ENCODE results near the gene ZRANB3.
"Not testable (repeated sequence)": the region's sequence is repeated elsewhere in the genome, so short reads cannot be mapped to it uniquely, and the experiment has no call there.

The ZRANB3 gene

DNA sequence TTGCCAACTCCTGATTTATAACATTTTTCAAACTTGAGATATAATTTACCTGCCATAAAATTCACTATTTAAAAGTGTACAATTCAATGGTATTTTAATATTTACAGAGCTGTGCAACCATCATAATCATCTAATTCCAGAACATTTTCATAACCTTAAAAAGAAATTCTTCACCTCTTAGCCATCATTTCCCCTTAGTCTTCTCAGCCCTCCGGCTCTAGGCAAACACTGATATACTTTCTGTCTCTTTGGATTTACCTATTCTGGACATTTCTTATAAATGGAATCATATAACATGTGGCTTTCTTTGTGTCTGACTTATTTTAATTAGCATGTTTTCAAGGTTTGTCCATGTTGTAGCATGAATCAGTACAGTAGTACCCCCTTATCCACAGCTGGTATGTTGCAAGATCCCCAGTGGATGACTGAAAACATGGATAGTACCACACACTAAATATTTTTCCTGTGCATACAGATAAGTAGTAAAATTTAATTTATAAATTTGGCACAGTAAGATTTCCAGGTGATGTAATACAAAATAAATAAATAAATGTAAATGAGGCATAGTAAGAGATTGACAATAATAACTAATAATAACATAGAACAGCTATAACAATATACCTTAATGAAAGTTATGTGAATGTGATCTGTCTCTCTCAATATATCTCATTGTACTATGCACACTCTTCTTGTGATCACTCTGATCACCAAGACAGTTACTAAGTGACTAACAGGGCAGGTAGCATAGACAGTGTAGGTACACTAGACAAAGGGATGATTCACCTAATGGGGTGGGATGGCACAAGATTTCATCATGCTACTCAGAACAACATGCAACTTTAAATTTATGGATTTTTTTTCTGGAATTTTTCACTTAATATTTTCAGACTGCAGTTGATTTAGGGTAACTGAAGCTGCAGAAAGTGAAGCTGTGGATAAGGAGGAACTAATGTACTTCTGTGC lies 405.8 kb downstream of the ZRANB3 start:
- H3K4me3 ChIP-seq (ENCODE audit: low read depth, low read length) = no peak overlapping the region
- no peak overlapping the region for H3K27ac ChIP-seq
- TF ChIP-seq CTCF (IDR thresholded peaks at IDR 0.05; ENCODE audit: low read depth, low read length, missing control alignments) = no peak
- in situ Hi-C loops (cut with HindIII; ENCODE audit: low pct_ligation_motif_present, low sequenced_read_pairs) = no loop called here
- no peak for DNase-seq
- H3K36me3 ChIP-seq (replicated peaks) = peaks cover 17% of the 10 kb centered on the region
- H3K27me3 ChIP-seq (replicated peaks) = no peaks in the 10 kb centered on the region

DNA sequence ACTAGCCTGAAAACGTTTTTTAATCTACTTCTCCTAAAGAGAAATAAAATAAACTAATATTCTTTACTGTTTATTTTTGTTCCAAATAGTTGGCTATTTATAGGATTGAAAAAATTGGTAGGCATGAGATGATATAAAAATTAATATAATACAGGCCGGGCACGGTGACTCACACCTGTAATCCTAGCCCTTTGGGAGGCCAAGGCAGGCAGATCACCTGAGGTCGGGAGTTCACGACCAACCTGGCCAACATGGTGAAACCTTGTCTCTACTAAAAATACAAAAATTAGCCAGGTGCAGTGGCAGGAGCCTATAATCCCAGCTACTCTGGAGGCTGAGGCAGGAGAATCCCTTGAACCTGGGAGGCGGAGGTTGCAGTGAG lies 409.4 kb downstream of the ZRANB3 start:
- H3K27ac ChIP-seq; H3K36me3 ChIP-seq (replicated peaks); DNase-seq; H3K27me3 ChIP-seq (replicated peaks); H3K4me3 ChIP-seq (ENCODE audit: low read depth, low read length); in situ Hi-C loops (cut with HindIII; ENCODE audit: low pct_ligation_motif_present, low sequenced_read_pairs): not testable (repeated sequence)

GRCh38 chr2:135121016-135121657 lies 409.9 kb downstream of the ZRANB3 start:
- Histone ChIP-seq H3K36me3 (replicated peaks) (peaks cover 2% of the 10 kb centered on the region), H3K27me3 (replicated peaks) (no peaks in the 10 kb centered on the region), H3K27ac (no peak overlapping the region), H3K4me3 (ENCODE audit: low read depth, low read length) (no peak overlapping the region)
- in situ Hi-C loops (cut with HindIII; ENCODE audit: low pct_ligation_motif_present, low sequenced_read_pairs) = no loop called here
- no peak for TF ChIP-seq CTCF (IDR thresholded peaks at IDR 0.05; ENCODE audit: low read depth, low read length, missing control alignments)
- no peak for DNase-seq

GRCh38 chr2:135119582-135119981 lies 411.4 kb downstream of the ZRANB3 start:
- no peak for DNase-seq
- TF ChIP-seq CTCF (IDR thresholded peaks at IDR 0.05; ENCODE audit: low read depth, low read length, missing control alignments) = no peak
- no peak overlapping the region for H3K4me3 ChIP-seq (ENCODE audit: low read depth, low read length)
- H3K27me3 ChIP-seq (replicated peaks) = no peaks in the 10 kb centered on the region
- H3K36me3 ChIP-seq (replicated peaks) = no peaks in the 10 kb centered on the region
- in situ Hi-C loops (cut with HindIII; ENCODE audit: low pct_ligation_motif_present, low sequenced_read_pairs) = no loop called here
- H3K27ac ChIP-seq = no peak overlapping the region

DNA sequence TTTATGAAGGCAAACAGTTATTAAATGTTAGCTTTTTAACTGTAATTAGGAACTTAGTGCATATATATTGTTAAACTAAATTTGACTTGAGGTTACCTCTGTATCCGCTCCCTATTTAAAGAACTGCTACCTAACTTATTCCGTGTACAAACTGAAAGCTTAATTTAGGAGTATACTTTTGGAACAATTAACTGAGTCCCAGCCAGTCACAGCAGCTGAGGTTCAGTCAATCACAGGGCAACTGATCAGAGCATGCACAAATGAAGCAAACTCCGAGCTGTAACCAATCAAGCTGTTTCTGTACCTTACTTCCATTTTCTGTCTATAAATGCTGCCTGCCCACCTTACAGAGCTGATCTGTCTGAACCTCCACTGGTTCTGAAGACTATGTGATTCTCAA lies 417.7 kb downstream of the ZRANB3 start:
- TF ChIP-seq CTCF (IDR thresholded peaks at IDR 0.05; ENCODE audit: low read depth, low read length, missing control alignments) = no peak
- in situ Hi-C loops (cut with HindIII; ENCODE audit: low pct_ligation_motif_present, low sequenced_read_pairs) = no loop called here
- Histone ChIP-seq H3K4me3 (ENCODE audit: low read depth, low read length) (no peak overlapping the region), H3K36me3 (replicated peaks) (peaks cover 3% of the 10 kb centered on the region), H3K27ac (no peak overlapping the region), H3K27me3 (replicated peaks) (no peaks in the 10 kb centered on the region)
- no peak for DNase-seq

DNA sequence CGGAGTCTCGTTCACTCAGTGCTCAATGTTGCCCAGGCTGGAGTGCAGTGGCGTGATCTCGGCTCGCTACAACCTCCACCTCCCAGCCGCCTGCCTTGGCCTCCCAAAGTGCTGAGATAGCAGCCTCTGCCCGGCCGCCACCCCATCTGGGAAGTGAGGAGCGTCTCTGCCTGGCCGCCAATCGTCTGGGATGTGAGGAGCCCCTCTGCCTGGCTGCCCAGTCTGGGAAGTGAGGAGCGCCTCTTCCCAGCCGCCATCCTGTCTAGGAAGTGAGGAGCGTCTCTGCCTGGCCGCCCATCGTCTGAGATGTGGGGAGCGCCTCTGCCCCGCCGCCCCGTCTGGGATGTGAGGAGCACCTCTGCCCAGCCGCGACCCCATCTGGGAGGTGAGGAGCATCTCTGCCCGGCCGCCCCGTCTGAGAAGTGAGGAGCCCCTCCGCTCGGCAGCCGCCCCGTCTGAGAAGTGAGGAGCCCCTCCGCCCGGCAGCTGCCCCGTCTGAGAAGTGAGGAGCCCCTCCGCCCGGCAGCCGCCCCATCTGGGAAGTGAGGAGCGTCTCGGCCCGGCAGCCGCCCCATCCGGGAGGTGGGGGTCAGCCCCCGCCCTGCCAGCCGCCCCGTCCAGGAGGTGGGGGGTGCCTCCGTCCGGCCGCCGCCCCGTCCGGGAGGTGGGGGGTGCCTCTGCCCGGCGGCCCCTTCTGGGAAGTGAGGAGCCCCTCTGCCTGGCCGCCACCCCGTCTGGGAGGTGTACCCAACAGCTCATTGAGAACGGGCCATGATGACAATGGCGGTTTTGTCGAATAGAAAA lies 425.3 kb downstream of the ZRANB3 start:
- H3K27ac ChIP-seq; H3K4me3 ChIP-seq (ENCODE audit: low read depth, low read length); H3K36me3 ChIP-seq (replicated peaks); H3K27me3 ChIP-seq (replicated peaks); in situ Hi-C loops (cut with HindIII; ENCODE audit: low pct_ligation_motif_present, low sequenced_read_pairs); DNase-seq: not testable (repeated sequence)

Data from brain microvascular endothelial cell (primary cell).